ENCODE measurements around the gene FREM2.

FREM2 gene

GRCh38 chr13:38763446-38764381, 76.8 kb downstream of the FREM2 start:
- TF ChIP-seq FOXP2 (optimal IDR thresholded peaks at IDR 0.05; ENCODE audit: borderline replicate concordance, extremely low read depth, extremely low read length, insufficient read depth) (no peak), SIN3A (IDR thresholded peaks at IDR 0.05; ENCODE audit: borderline replicate concordance, insufficient read depth, low read length) (no peak)

GRCh38 chr13:38766799-38767198, 79.9 kb downstream of the FREM2 start:
- TF ChIP-seq REST (IDR thresholded peaks at IDR 0.05; ENCODE audit: insufficient read depth in 1 of 2, low read depth in 2 of 2, low read length in 2 of 2) = no peak
- TF ChIP-seq POLR2AphosphoS5 (IDR thresholded peaks at IDR 0.05; ENCODE audit: low read depth, low read length) = no peak
- no peak for TF ChIP-seq FOXP2 (optimal IDR thresholded peaks at IDR 0.05; ENCODE audit: borderline replicate concordance, extremely low read depth, extremely low read length, insufficient read depth)
- no peak for TF ChIP-seq SIN3A (IDR thresholded peaks at IDR 0.05; ENCODE audit: borderline replicate concordance, insufficient read depth, low read length)

- TF ChIP-seq FOXP2 (optimal IDR thresholded peaks at IDR 0.05; ENCODE audit: borderline replicate concordance, extremely low read depth, extremely low read length, insufficient read depth) (no peak), SIN3A (IDR thresholded peaks at IDR 0.05; ENCODE audit: borderline replicate concordance, insufficient read depth, low read length) (no peak), POLR2AphosphoS5 (IDR thresholded peaks at IDR 0.05; ENCODE audit: low read depth, low read length) (no peak), REST (IDR thresholded peaks at IDR 0.05; ENCODE audit: insufficient read depth in 1 of 2, low read depth in 2 of 2, low read length in 2 of 2) (no peak), TAF1 (IDR thresholded peaks at IDR 0.05; ENCODE audit: borderline replicate concordance, insufficient read depth, low read length) (no peak)
These were observed 80.8 kb downstream of the FREM2 start for GRCh38 chr13:38767506-38768265.

- TF ChIP-seq POLR2AphosphoS5 (IDR thresholded peaks at IDR 0.05; ENCODE audit: low read depth, low read length) (no peak), FOXP2 (optimal IDR thresholded peaks at IDR 0.05; ENCODE audit: borderline replicate concordance, extremely low read depth, extremely low read length, insufficient read depth) (no peak), TAF1 (IDR thresholded peaks at IDR 0.05; ENCODE audit: borderline replicate concordance, insufficient read depth, low read length) (no peak), SIN3A (IDR thresholded peaks at IDR 0.05; ENCODE audit: borderline replicate concordance, insufficient read depth, low read length) (no peak), REST (IDR thresholded peaks at IDR 0.05; ENCODE audit: insufficient read depth in 1 of 2, low read depth in 2 of 2, low read length in 2 of 2) (no peak)
These were observed 82.6 kb downstream of the FREM2 start for GRCh38 chr13:38769526-38769925.

GRCh38 chr13:38775085-38775484, 88.2 kb downstream of the FREM2 start:
- TF ChIP-seq FOXP2 (optimal IDR thresholded peaks at IDR 0.05; ENCODE audit: borderline replicate concordance, extremely low read depth, extremely low read length, insufficient read depth) (no peak), POLR2AphosphoS5 (IDR thresholded peaks at IDR 0.05; ENCODE audit: low read depth, low read length) (no peak), SIN3A (IDR thresholded peaks at IDR 0.05; ENCODE audit: borderline replicate concordance, insufficient read depth, low read length) (no peak), REST (IDR thresholded peaks at IDR 0.05; ENCODE audit: insufficient read depth in 1 of 2, low read depth in 2 of 2, low read length in 2 of 2) (no peak), TAF1 (IDR thresholded peaks at IDR 0.05; ENCODE audit: borderline replicate concordance, insufficient read depth, low read length) (no peak)
